Mammary epithelial cell (primary cell): ENCODE data around the gene CREB5.

Experiments used
- EZH2 ChIP-seq: IDR thresholded peaks from 2 replicates; pipeline ENCODE4 v1.6.1; 2012; ENCODE audit warnings: low read length, inconsistent platforms, borderline replicate concordance
- TF ChIP-seq, protein P1 (sequence below), 2 donors: IDR thresholded peaks in 1 of 2; conservative IDR thresholded peaks in 1 of 2; 2 replicates each; pipeline ENCODE4 v1.5.1; 2011 to 2012; ENCODE audit warnings: inconsistent platforms in 2 of 2, low read length in 2 of 2, mild to moderate bottlenecking in 2 of 2, control low read depth in 1 of 2, low read depth in 1 of 2; ENCODE audit not compliant: insufficient read depth in 1 of 2; ENCODE audit errors: extremely low read depth in 1 of 2

DNA sequence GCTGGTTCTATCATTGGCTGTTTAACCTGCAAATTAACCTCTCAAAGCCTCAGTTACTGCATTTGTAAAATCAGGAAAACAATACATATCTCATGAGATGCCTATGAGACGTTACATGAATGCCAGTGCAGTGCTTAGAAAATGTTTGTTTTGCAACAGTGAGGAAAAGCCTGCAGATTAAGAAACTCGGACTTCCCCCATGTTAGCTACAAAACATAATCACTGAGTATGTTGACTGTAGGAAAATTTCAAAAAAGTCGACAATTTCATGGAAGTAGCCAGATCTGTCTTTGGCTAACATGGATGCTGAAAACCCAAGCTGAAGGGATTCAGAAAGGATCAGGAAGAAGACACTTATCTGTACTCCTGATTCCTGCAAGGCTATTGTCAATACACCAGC lies 424.4 kb downstream of the CREB5 start:
- no peak for TF ChIP-seq EZH2
- TF ChIP-seq, protein P1, sequence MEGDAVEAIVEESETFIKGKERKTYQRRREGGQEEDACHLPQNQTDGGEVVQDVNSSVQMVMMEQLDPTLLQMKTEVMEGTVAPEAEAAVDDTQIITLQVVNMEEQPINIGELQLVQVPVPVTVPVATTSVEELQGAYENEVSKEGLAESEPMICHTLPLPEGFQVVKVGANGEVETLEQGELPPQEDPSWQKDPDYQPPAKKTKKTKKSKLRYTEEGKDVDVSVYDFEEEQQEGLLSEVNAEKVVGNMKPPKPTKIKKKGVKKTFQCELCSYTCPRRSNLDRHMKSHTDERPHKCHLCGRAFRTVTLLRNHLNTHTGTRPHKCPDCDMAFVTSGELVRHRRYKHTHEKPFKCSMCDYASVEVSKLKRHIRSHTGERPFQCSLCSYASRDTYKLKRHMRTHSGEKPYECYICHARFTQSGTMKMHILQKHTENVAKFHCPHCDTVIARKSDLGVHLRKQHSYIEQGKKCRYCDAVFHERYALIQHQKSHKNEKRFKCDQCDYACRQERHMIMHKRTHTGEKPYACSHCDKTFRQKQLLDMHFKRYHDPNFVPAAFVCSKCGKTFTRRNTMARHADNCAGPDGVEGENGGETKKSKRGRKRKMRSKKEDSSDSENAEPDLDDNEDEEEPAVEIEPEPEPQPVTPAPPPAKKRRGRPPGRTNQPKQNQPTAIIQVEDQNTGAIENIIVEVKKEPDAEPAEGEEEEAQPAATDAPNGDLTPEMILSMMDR (conservative IDR thresholded peaks at IDR 0.05 in 1 of 2, IDR thresholded peaks at IDR 0.05 in 1 of 2; ENCODE audit: extremely low read depth in 1 of 2, insufficient read depth in 1 of 2, low read depth in 1 of 2, low read length in 2 of 2), result no peak
